ENCODE data around the gene VWF.
"Not testable (repeated sequence)": the region's sequence is repeated elsewhere in the genome, so short reads cannot be mapped to it uniquely, and the experiment has no call there.

Gene VWF

DNA sequence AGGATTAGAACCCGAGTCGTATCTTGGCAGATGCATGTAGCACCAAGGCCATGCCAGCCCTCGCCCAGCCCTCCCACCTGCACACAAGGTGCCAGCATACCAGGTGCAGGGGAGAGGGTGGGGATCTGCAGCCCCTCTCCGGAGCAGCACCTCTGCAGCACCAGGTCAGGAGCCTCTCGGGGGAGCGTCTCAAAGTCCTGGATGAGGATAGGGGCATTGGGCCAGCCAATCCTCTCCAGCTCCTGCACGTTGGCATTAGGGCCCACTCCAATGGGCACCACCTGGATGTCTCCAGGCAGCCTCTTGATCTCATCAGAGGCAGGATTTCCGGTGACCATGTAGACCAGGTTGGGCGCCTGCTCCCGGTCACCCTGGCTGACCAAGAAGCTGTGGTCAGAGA, 106.2 kb downstream of the VWF start:
- DNase-seq (ENCODE audit: low read depth, low spot score): no peak
- Histone ChIP-seq H3K36me3 (ENCODE audit: insufficient read depth, insufficient read length, low read length) (no peaks in the 10 kb centered on the region), H3K4me1 (ENCODE audit: insufficient read depth, insufficient read length) (no peaks in the 10 kb centered on the region), H3K27me3 (ENCODE audit: insufficient read depth, insufficient read length) (no peaks in the 10 kb centered on the region), H3K9ac (ENCODE audit: insufficient read length, low read depth) (no peak overlapping the region), H3K9me3 (ENCODE audit: insufficient read depth, low read length) (no peaks in the 10 kb centered on the region), H3K4me3 (ENCODE audit: insufficient read length, low read depth) (no peak overlapping the region)
- TF ChIP-seq ZNF274 (IDR thresholded peaks at IDR 0.05; ENCODE audit: low read depth, low read length): no peak
- TF ChIP-seq YY1 (IDR thresholded peaks at IDR 0.05; ENCODE audit: insufficient read depth, insufficient read length): no peak
- no peak for TF ChIP-seq SUZ12 (IDR thresholded peaks at IDR 0.05; ENCODE audit: extremely low read depth, insufficient read depth, insufficient read length)

DNA sequence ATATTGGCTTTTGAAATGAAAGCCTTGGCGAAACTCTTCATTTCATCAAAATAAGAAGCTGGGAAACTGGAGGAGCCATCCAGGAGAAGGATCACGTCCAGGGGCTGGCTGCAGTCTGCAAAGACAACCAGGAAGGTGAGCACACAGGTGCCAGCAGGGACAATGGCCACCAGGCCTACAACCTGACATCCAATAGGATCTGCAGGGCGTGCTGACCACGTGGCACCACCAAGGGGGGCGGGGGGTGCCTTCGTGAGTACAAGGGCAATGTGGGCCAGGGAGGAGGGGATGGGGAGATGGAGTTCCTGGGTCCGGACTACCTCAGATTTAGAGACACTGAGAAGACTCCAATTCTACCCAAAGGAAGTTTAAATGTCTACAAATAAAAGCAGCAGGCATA, 107.7 kb downstream of the VWF start:
- no peaks in the 10 kb centered on the region for H3K36me3 ChIP-seq (ENCODE audit: insufficient read depth, insufficient read length, low read length)
- no peak overlapping the region for H3K4me3 ChIP-seq (ENCODE audit: insufficient read length, low read depth)
- H3K4me1 ChIP-seq (ENCODE audit: insufficient read depth, insufficient read length): no peaks in the 10 kb centered on the region
- TF ChIP-seq SUZ12 (IDR thresholded peaks at IDR 0.05; ENCODE audit: extremely low read depth, insufficient read depth, insufficient read length) (no peak), YY1 (IDR thresholded peaks at IDR 0.05; ENCODE audit: insufficient read depth, insufficient read length) (no peak), ZNF274 (IDR thresholded peaks at IDR 0.05; ENCODE audit: low read depth, low read length) (no peak)
- DNase-seq (ENCODE audit: low read depth, low spot score): no peak
- H3K27me3 ChIP-seq (ENCODE audit: insufficient read depth, insufficient read length): no peaks in the 10 kb centered on the region
- H3K9ac ChIP-seq (ENCODE audit: insufficient read length, low read depth): no peak overlapping the region
- no peaks in the 10 kb centered on the region for H3K9me3 ChIP-seq (ENCODE audit: insufficient read depth, low read length)

DNA sequence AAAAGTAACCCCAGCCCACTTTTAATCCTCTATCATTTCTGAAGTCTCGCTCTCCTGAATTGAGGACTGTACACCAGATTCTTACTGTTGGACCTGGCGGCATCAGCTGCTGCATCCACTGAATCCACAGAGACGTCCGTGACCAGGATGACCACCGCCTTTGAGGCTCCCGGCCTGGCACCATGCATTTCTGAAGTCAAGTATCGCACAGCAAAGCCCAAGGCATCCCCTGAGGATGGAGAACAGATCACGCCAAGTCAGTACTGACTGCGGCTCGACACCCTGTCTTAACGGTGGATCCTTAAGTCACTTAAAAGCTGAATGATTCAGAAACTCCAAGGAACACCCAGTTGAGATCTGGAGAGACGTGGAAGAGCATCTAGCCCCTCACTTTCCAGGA, 108.5 kb downstream of the VWF start:
- not testable (repeated sequence) for H3K9ac ChIP-seq (ENCODE audit: insufficient read length, low read depth); H3K9me3 ChIP-seq (ENCODE audit: insufficient read depth, low read length); H3K36me3 ChIP-seq (ENCODE audit: insufficient read depth, insufficient read length, low read length); H3K4me1 ChIP-seq (ENCODE audit: insufficient read depth, insufficient read length); DNase-seq (ENCODE audit: low read depth, low spot score); H3K27me3 ChIP-seq (ENCODE audit: insufficient read depth, insufficient read length); H3K4me3 ChIP-seq (ENCODE audit: insufficient read length, low read depth)

DNA sequence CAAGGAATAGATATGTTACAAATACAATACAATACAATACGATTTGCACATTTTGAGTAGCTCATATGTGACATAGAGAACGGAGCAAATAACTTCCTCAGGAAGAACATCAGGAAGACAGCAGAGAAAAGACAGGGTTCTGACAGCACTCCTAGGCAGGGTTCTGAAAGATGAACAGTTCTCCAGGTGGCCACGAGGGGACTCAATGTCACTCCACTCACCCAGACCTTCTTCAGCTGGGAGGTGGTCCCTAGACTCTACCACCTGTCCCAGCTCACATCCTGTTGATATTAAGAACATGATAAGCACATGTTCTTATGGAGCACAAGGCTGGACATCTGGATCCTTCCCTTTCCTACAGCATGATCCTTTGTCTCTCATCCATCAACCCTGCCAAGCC, 109.2 kb downstream of the VWF start:
- DNase-seq (ENCODE audit: low read depth, low spot score); H3K9ac ChIP-seq (ENCODE audit: insufficient read length, low read depth); H3K36me3 ChIP-seq (ENCODE audit: insufficient read depth, insufficient read length, low read length); H3K4me1 ChIP-seq (ENCODE audit: insufficient read depth, insufficient read length); H3K9me3 ChIP-seq (ENCODE audit: insufficient read depth, low read length); H3K27me3 ChIP-seq (ENCODE audit: insufficient read depth, insufficient read length); H3K4me3 ChIP-seq (ENCODE audit: insufficient read length, low read depth): not testable (repeated sequence)

DNA sequence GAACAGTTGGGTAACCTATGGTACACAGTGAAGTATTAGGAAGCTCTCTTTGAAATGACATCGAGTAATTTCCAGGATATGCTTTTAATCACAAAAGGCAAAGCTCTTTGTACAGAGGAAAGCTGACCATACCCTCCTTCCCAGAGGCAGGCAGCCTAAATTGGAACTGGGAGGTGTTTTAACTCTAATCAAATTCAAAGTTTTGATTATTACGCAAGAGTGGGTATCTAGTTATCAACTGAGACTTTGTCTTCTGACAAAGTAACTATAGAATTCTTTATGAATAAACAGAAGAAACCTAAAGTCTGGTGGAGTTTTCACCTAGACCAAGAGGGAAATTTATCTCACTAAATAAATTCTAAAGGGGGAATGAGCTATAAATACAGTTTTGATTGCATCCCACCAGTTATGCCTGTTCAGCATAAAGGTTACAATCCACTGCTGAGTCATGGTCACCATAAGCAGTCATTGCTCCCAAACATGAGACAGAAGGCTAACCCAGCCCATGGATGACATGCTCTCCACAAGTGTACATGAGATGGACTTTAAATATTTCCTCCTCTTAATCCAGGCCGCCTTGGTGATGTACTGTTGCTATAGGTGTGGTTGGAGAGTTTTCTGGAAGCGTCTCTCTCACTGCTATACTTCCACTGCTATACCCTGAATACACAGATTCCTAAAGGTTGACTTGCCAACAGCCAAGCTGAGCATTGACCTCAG, 113.7 kb downstream of the VWF start:
- DNase-seq (ENCODE audit: low read depth, low spot score); H3K9ac ChIP-seq (ENCODE audit: insufficient read length, low read depth); H3K27me3 ChIP-seq (ENCODE audit: insufficient read depth, insufficient read length); H3K9me3 ChIP-seq (ENCODE audit: insufficient read depth, low read length); H3K36me3 ChIP-seq (ENCODE audit: insufficient read depth, insufficient read length, low read length); H3K4me3 ChIP-seq (ENCODE audit: insufficient read length, low read depth); H3K4me1 ChIP-seq (ENCODE audit: insufficient read depth, insufficient read length): not testable (repeated sequence)

DNA sequence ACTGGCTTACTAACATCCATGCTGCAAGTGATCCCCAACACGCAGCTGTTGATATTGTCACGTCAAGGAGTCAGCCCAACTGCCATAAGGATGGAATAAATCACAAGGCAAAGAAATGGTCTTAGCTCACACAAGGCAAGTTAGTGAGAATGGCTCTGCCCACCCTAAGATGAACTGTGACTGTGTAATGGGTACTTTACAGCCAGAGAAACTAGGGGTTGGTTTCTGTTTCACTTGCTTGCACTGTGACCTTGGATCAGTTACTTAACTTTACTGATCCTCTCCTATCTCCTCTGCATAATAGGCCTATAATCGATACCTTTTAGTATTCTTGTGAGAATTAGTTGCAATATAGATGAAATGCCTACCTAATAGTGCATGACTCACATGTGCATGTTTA, 127.2 kb downstream of the VWF start:
- TF ChIP-seq YY1 (IDR thresholded peaks at IDR 0.05; ENCODE audit: insufficient read depth, insufficient read length) (no peak), SUZ12 (IDR thresholded peaks at IDR 0.05; ENCODE audit: extremely low read depth, insufficient read depth, insufficient read length) (no peak), ZNF274 (IDR thresholded peaks at IDR 0.05; ENCODE audit: low read depth, low read length) (no peak)
- Histone ChIP-seq H3K9ac (ENCODE audit: insufficient read length, low read depth) (no peak overlapping the region), H3K27me3 (ENCODE audit: insufficient read depth, insufficient read length) (no peaks in the 10 kb centered on the region), H3K9me3 (ENCODE audit: insufficient read depth, low read length) (no peaks in the 10 kb centered on the region), H3K4me1 (ENCODE audit: insufficient read depth, insufficient read length) (no peaks in the 10 kb centered on the region), H3K4me3 (ENCODE audit: insufficient read length, low read depth) (no peak overlapping the region), H3K36me3 (ENCODE audit: insufficient read depth, insufficient read length, low read length) (no peaks in the 10 kb centered on the region)
- DNase-seq (ENCODE audit: low read depth, low spot score): no peak

DNA sequence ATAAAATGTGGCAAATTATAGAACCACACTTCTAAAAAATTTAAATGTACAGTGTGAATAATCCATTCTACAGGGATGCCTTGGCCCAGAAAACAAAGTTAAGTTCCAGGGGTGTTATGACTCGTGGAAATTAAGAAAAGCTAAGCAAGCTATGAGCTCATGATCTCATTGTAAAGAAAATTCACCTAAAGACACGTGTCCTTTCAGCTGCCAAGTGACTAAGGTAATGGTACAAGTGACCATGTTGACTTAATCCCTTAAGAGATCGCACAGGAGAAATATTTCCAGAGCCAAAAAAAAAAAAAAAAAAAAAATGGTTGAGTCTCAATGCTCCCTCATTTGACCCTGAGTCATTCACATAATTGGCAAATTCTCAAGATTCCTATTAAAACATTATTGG, 128.0 kb downstream of the VWF start:
- no peak for DNase-seq (ENCODE audit: low read depth, low spot score)
- Histone ChIP-seq H3K9ac (ENCODE audit: insufficient read length, low read depth) (no peak overlapping the region), H3K4me3 (ENCODE audit: insufficient read length, low read depth) (no peak overlapping the region), H3K36me3 (ENCODE audit: insufficient read depth, insufficient read length, low read length) (no peaks in the 10 kb centered on the region), H3K9me3 (ENCODE audit: insufficient read depth, low read length) (no peaks in the 10 kb centered on the region), H3K27me3 (ENCODE audit: insufficient read depth, insufficient read length) (no peaks in the 10 kb centered on the region), H3K4me1 (ENCODE audit: insufficient read depth, insufficient read length) (no peaks in the 10 kb centered on the region)
- no peak for TF ChIP-seq YY1 (IDR thresholded peaks at IDR 0.05; ENCODE audit: insufficient read depth, insufficient read length)
- no peak for TF ChIP-seq SUZ12 (IDR thresholded peaks at IDR 0.05; ENCODE audit: extremely low read depth, insufficient read depth, insufficient read length)
- no peak for TF ChIP-seq ZNF274 (IDR thresholded peaks at IDR 0.05; ENCODE audit: low read depth, low read length)

DNA sequence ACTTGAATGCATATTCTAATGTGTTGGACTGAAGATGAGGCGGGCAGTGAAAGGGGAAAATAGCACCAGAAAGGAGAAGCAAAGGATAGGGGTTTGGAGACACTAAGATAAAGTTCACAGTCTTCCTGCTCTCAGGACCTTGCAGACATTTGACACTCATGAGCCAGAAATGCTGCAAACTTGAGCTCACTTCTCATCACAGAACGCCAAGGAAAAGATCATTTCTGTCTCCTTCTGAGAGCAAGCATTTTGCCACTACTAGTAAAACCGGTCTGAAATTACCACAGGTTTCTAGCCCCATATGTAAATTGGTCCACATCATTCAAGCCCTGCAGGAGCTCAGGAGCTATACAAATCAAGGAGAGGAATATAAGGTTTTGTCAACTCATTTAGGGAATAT, 134.8 kb downstream of the VWF start:
- no peaks in the 10 kb centered on the region for H3K9me3 ChIP-seq (ENCODE audit: insufficient read depth, low read length)
- H3K9ac ChIP-seq (ENCODE audit: insufficient read length, low read depth): no peak overlapping the region
- H3K4me3 ChIP-seq (ENCODE audit: insufficient read length, low read depth): no peak overlapping the region
- H3K36me3 ChIP-seq (ENCODE audit: insufficient read depth, insufficient read length, low read length): no peaks in the 10 kb centered on the region
- H3K4me1 ChIP-seq (ENCODE audit: insufficient read depth, insufficient read length): peaks cover 13% of the 10 kb centered on the region
- no peak for DNase-seq (ENCODE audit: low read depth, low spot score)
- no peaks in the 10 kb centered on the region for H3K27me3 ChIP-seq (ENCODE audit: insufficient read depth, insufficient read length)
- TF ChIP-seq YY1 (IDR thresholded peaks at IDR 0.05; ENCODE audit: insufficient read depth, insufficient read length) (no peak), SUZ12 (IDR thresholded peaks at IDR 0.05; ENCODE audit: extremely low read depth, insufficient read depth, insufficient read length) (no peak), ZNF274 (IDR thresholded peaks at IDR 0.05; ENCODE audit: low read depth, low read length) (no peak)
